CD4-positive, alpha-beta memory T cell (primary cell): ENCODE data around the gene KCNB1. TPM values are rescaled to one million over a fixed set of nuclear protein-coding genes. Genes with fewer than 3 reads are reported as not detected.

Experiments
- polyA plus RNA-seq, 2 donors: library from polyadenylated mRNA; unstranded; fragments of 300-500 nt; fragmentation: Illumina TruSeq; gene quantifications; one replicate each; pipeline ENCODE4 v1.2.3, GENCODE V29; 2021
- total RNA-seq, 2 experiments: library from RNA; stranded (reverse); gene quantifications; one replicate each; pipeline ENCODE4 v1.2.3, GENCODE V29; 2021

KCNB1 gene
- total and polyA plus RNA-seq, 4 experiments from 2014 or later = 0.09 TPM; not detected in 3

Other genes with a start within 250 kb of the KCNB1 start
- gene ZNFX1, start 204.6 kb downstream of the KCNB1 start, total RNA-seq = 10 to 100 TPM; 73.8 to 78.4 TPM
- 10 to 100 TPM; 30.8 to 88.8 TPM for gene ZNFX1, start 204.6 kb downstream of the KCNB1 start, polyA plus RNA-seq
- gene PTGIS, start 85.5 kb upstream of the KCNB1 start, total RNA-seq = not detected
- not detected for gene PTGIS, start 85.5 kb upstream of the KCNB1 start, polyA plus RNA-seq
- gene B4GALT5, start 231.2 kb upstream of the KCNB1 start, total RNA-seq = 1 to 10 TPM; 5.5 to 6.2 TPM
- 1 to 10 TPM in 1 of 2 donors, under 1 TPM in 1; 0.43 to 2.4 TPM for gene B4GALT5, start 231.2 kb upstream of the KCNB1 start, polyA plus RNA-seq